GM23248 (cell line): ENCODE results near the gene CACNB4. TPM values are rescaled to one million over a fixed set of nuclear protein-coding genes. Genes with fewer than 3 reads are reported as not detected.
"Not testable (repeated sequence)": the region's sequence is repeated elsewhere in the genome, so short reads cannot be mapped to it uniquely, and the experiment has no call there.

Experiments used
- DNase-seq: peaks from one replicate; pipeline ENCODE4 v3.0.0-alpha.2; 2015
- H2AFZ ChIP-seq: fragments of 200-600 bp; sonication (generic); 2 replicates; pipeline ENCODE4 v1.6.1; 2016; ENCODE audit warnings: antibody characterized with exemption
- H3F3A ChIP-seq: fragments of 200-600 bp; sonication (generic); 2 replicates; pipeline ENCODE4 v1.6.1; 2016; ENCODE audit warnings: mild to moderate bottlenecking, antibody characterized with exemption, mixed run types; ENCODE audit not compliant: insufficient read depth
- H3K27ac ChIP-seq: fragments of 200-600 bp; sonication (generic); 2 replicates; pipeline ENCODE4 v1.5.1; 2016; ENCODE audit warnings: mild to moderate bottlenecking
- H3K27me3 ChIP-seq: fragments of 200-600 bp; sonication (generic); replicated peaks from 2 replicates; pipeline ENCODE4 v1.6.1; 2016; ENCODE audit warnings: mild to moderate bottlenecking; ENCODE audit not compliant: insufficient read depth
- H3K36me3 ChIP-seq: fragments of 200-600 bp; sonication (generic); 2 replicates; pipeline ENCODE4 v1.6.1; 2016; ENCODE audit warnings: low read depth, mild to moderate bottlenecking
- H3K4me1 ChIP-seq: fragments of 200-600 bp; sonication (generic); 2 replicates; pipeline ENCODE4 v1.6.1; 2016; ENCODE audit warnings: mild to moderate bottlenecking; ENCODE audit not compliant: insufficient read depth
- H3K4me2 ChIP-seq: fragments of 200-600 bp; sonication (generic); one replicate; pipeline ENCODE4 v1.6.1; 2016; ENCODE audit warnings: mild to moderate bottlenecking; ENCODE audit not compliant: unreplicated experiment
- H3K4me3 ChIP-seq: fragments of 200-600 bp; sonication (generic); 2 replicates; pipeline ENCODE4 v1.5.1; 2016; ENCODE audit warnings: mild to moderate bottlenecking
- H3K79me2 ChIP-seq: fragments of 200-600 bp; sonication (generic); 2 replicates; pipeline ENCODE4 v1.6.1; 2016; ENCODE audit warnings: mild to moderate bottlenecking; ENCODE audit not compliant: insufficient read depth
- H3K9ac ChIP-seq: fragments of 200-600 bp; sonication (generic); 2 replicates; pipeline ENCODE4 v1.6.1; 2016; ENCODE audit warnings: mild to moderate bottlenecking
- H3K9me2 ChIP-seq: fragments of 200-600 bp; sonication (generic); 2 replicates; pipeline ENCODE4 v1.6.1; 2016; ENCODE audit warnings: mixed run types, mild to moderate bottlenecking, moderate library complexity; ENCODE audit not compliant: insufficient read depth
- H3K9me3 ChIP-seq: fragments of 200-600 bp; sonication (generic); one replicate; pipeline ENCODE4 v1.6.1; 2017; ENCODE audit warnings: low read depth
- H4K20me1 ChIP-seq: fragments of 200-600 bp; sonication (generic); 2 replicates; pipeline ENCODE4 v1.6.0; 2016; ENCODE audit not compliant: insufficient read depth
- EZH2 ChIP-seq: fragments of 200-600 bp; sonication (generic); IDR thresholded peaks from 2 replicates; pipeline ENCODE4 v1.6.1; 2018; ENCODE audit warnings: antibody characterized with exemption, mild to moderate bottlenecking; ENCODE audit not compliant: insufficient read depth, poor library complexity, severe bottlenecking
- EZH2phosphoT487 ChIP-seq: fragments of 200-600 bp; sonication (generic); IDR thresholded peaks from 2 replicates; pipeline ENCODE4 v1.6.1; 2018; ENCODE audit warnings: antibody characterized with exemption, moderate library complexity, mild to moderate bottlenecking, low read depth; ENCODE audit not compliant: insufficient read depth
- WGBS, 2 experiments: methylation state at CpG; one replicate each; pipeline ENCODE4 v1.1.6; 2015 to 2017; ENCODE audit warnings: low lambda C conversion rate in 2 of 2, low coverage in 1 of 2; ENCODE audit errors: missing lambda C conversion rate in 2 of 2; 5-methylcytosine and 5-hydroxymethylcytosine counted together
- in situ Hi-C: fragments of 300-500 bp; cut with MboI; formaldehyde crosslinking; loops from 2 replicates; pipeline ENCODE4 v1.15.0; 2020
- polyA plus RNA-seq: library from polyadenylated mRNA; unstranded; fragments of >200 nt; fragmentation: Nextera tagmentation; extraction: Ambion mirVana; gene quantifications from 2 replicates; pipeline ENCODE4 v1.2.1, GENCODE V29; 2016
- total RNA-seq: library from RNA; depleted of rRNA; stranded (reverse); fragments of >200 nt; shearing (Covaris generic); gene quantifications from 2 replicates; pipeline ENCODE4 v1.2.3, GENCODE V29; 2014

Gene CACNB4
- total and polyA plus RNA-seq, 2 experiments from 2014 or later = 0.05 to 0.11 TPM

- no peak overlapping the region for H3K9ac ChIP-seq
- H3K79me2 ChIP-seq = no peaks in the 10 kb centered on the region
- H3K9me3 ChIP-seq = no peaks in the 10 kb centered on the region
- TF ChIP-seq EZH2phosphoT487 (no peak), EZH2 (no peak)
- no peaks in the 10 kb centered on the region for H3K4me1 ChIP-seq
- peak; percentile 79 for DNase-seq
- H3K4me2 ChIP-seq = no peak overlapping the region
- H3F3A ChIP-seq = no peaks in the 10 kb centered on the region
- no peak overlapping the region for H3K4me3 ChIP-seq
- WGBS, 2 experiments = 21 to 25% methylated on average over 10 of the region's 10 CpGs
- H3K36me3 ChIP-seq = no peaks in the 10 kb centered on the region
- no peak overlapping the region for H2AFZ ChIP-seq
- no peak overlapping the region for H3K27ac ChIP-seq
- in situ Hi-C loops = loop anchor here (25.0 kb wide), 1 partner anchor 600 kb away; no protein-coding TSS in a partner anchor
- no peaks in the 10 kb centered on the region for H4K20me1 ChIP-seq
- peaks cover 11% of the 10 kb centered on the region; the same call in 1 of the 2 replicates for H3K27me3 ChIP-seq
- H3K9me2 ChIP-seq = no peaks in the 10 kb centered on the region
Observed at GRCh38 chr2:152036611-152037469, 62.0 kb downstream of the CACNB4 start.

- H3K4me1 ChIP-seq = no peaks in the 10 kb centered on the region
- no peaks in the 10 kb centered on the region for H3K36me3 ChIP-seq
- peaks cover 21% of the 10 kb centered on the region; the same call in 1 of the 2 replicates for H3K27me3 ChIP-seq
- H3K4me2 ChIP-seq = no peak overlapping the region
- 79 to 86% methylated on average over 7 of the region's 7 CpGs for WGBS, 2 experiments
- in situ Hi-C loops = loop anchor here (25.0 kb wide), 1 partner anchor 603 kb away; no protein-coding TSS in a partner anchor
- TF ChIP-seq EZH2phosphoT487 = no peak
- no peak for TF ChIP-seq EZH2
- no peaks in the 10 kb centered on the region for H3K9me3 ChIP-seq
- no peak overlapping the region for H2AFZ ChIP-seq
- no peak for DNase-seq
- H3K4me3 ChIP-seq = no peak overlapping the region
- H3K79me2 ChIP-seq = no peaks in the 10 kb centered on the region
- no peaks in the 10 kb centered on the region for H3F3A ChIP-seq
- no peaks in the 10 kb centered on the region for H3K9me2 ChIP-seq
- H4K20me1 ChIP-seq = no peaks in the 10 kb centered on the region
- H3K9ac ChIP-seq = no peak overlapping the region
- no peak overlapping the region for H3K27ac ChIP-seq
Observed at GRCh38 chr2:152034257-152034801, 64.5 kb downstream of the CACNB4 start.

GRCh38 chr2:152033011-152033925 lies 65.6 kb downstream of the CACNB4 start:
- Histone ChIP-seq H3K36me3 (no peaks in the 10 kb centered on the region), H4K20me1 (no peaks in the 10 kb centered on the region), H3K27me3 (peaks cover 21% of the 10 kb centered on the region; the same call in 1 of the 2 replicates), H3K9me2 (no peaks in the 10 kb centered on the region), H3K4me2 (no peak overlapping the region), H3K9me3 (no peaks in the 10 kb centered on the region), H3K79me2 (no peaks in the 10 kb centered on the region), H3K4me1 (no peaks in the 10 kb centered on the region), H3K9ac (no peak overlapping the region), H3K4me3 (no peak overlapping the region), H2AFZ (no peak overlapping the region), H3K27ac (no peak overlapping the region), H3F3A (no peaks in the 10 kb centered on the region)
- in situ Hi-C loops = loop anchor here (25.0 kb wide), 1 partner anchor 604 kb away; no protein-coding TSS in a partner anchor
- TF ChIP-seq EZH2phosphoT487 (no peak), EZH2 (no peak)
- no peak for DNase-seq
- WGBS, 2 experiments = 56 to 58% methylated on average over 12 of the region's 12 CpGs

- H4K20me1 ChIP-seq = no peaks in the 10 kb centered on the region
- no peak overlapping the region for H3K9ac ChIP-seq
- in situ Hi-C loops = loop anchor here (25.0 kb wide), 1 partner anchor 605 kb away; no protein-coding TSS in a partner anchor
- H3K9me2 ChIP-seq = no peaks in the 10 kb centered on the region
- no peaks in the 10 kb centered on the region for H3K4me1 ChIP-seq
- no peak overlapping the region for H3K4me3 ChIP-seq
- WGBS, 2 experiments = 51 to 55% methylated on average over 7 of the region's 7 CpGs
- H3K9me3 ChIP-seq = no peaks in the 10 kb centered on the region
- TF ChIP-seq EZH2phosphoT487 (no peak), EZH2 (no peak)
- no peak overlapping the region for H3K27ac ChIP-seq
- no peak for DNase-seq
- H3F3A ChIP-seq = no peaks in the 10 kb centered on the region
- no peaks in the 10 kb centered on the region for H3K79me2 ChIP-seq
- H3K27me3 ChIP-seq = peaks cover 21% of the 10 kb centered on the region; the same call in 1 of the 2 replicates
- no peak overlapping the region for H3K4me2 ChIP-seq
- H2AFZ ChIP-seq = no peak overlapping the region
- H3K36me3 ChIP-seq = no peaks in the 10 kb centered on the region
Observed at GRCh38 chr2:152031747-152032306, 67.0 kb downstream of the CACNB4 start.

GRCh38 chr2:152030596-152031328 lies 68.1 kb downstream of the CACNB4 start:
- in situ Hi-C loops = loop anchor here (25.0 kb wide), 1 partner anchor 607 kb away; no protein-coding TSS in a partner anchor
- H3K79me2 ChIP-seq, H2AFZ ChIP-seq: not testable (repeated sequence)

More at GRCh38 chr2:152030596-152031328, 68.1 kb downstream of the CACNB4 start:
- not testable (repeated sequence) for H3K9me3 ChIP-seq, H3K4me3 ChIP-seq, H3K36me3 ChIP-seq, H3K4me1 ChIP-seq, H3K9me2 ChIP-seq, DNase-seq, H3F3A ChIP-seq, H3K4me2 ChIP-seq, H4K20me1 ChIP-seq, H3K27ac ChIP-seq, H3K9ac ChIP-seq
- WGBS, 2 experiments = 76 to 80% methylated on average over 4 of the region's 4 CpGs
- peaks cover 21% of the 10 kb centered on the region; the same call in 1 of the 2 replicates for H3K27me3 ChIP-seq
